ES-I3 (cell line): ENCODE results near the gene SCN4A.

Experiments used
- H3K36me3 ChIP-seq: 2 replicates; pipeline ENCODE4 v1.6.1; 2013; ENCODE audit warnings: mild to moderate bottlenecking, low read length, control low read depth, moderate library complexity; ENCODE audit not compliant: insufficient read depth
- H3K4me1 ChIP-seq: 2 replicates; pipeline ENCODE4 v1.6.1; 2013; ENCODE audit warnings: mild to moderate bottlenecking, control low read depth, low read length; ENCODE audit not compliant: insufficient read depth
- H3K9ac ChIP-seq: 2 replicates; pipeline ENCODE4 v1.6.1; 2013; ENCODE audit warnings: low read depth, mild to moderate bottlenecking, low read length, moderate library complexity
- H3K9me3 ChIP-seq: 2 replicates; pipeline ENCODE4 v1.6.1; 2013; ENCODE audit warnings: mild to moderate bottlenecking, low read length, moderate library complexity; ENCODE audit not compliant: control insufficient read depth, insufficient read depth

Gene SCN4A

DNA sequence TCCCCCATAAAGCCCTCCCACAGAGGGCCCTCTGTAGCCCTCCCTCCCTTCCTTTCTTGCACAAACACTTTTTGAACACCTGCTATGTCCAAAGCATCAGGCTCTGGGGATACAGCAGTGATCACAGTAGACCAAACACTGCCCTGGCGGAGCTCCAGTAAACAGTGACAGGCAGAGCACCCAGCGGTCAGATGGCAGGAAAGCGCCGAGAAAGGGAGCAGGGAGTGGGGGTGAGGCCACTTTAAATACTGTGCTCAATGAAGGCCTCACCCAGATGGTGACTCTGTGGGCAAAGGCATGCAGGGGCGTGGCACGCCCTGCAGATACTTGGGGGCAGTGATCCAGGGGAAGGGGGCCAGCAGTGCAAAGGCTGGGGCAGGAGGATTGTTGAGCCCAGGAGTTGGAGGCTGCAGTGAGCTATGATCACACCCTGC, 33.0 kb upstream of the SCN4A start:
- peaks cover 10% of the 10 kb centered on the region; the same call in 1 of the 2 replicates for H3K4me1 ChIP-seq

GRCh38 chr17:64004903-64005733, 32.4 kb upstream of the SCN4A start:
- H3K4me1 ChIP-seq: peaks cover 10% of the 10 kb centered on the region; the same call in 1 of the 2 replicates
- no peak overlapping the region for H3K9ac ChIP-seq
- H3K36me3 ChIP-seq: no peaks in the 10 kb centered on the region
- H3K9me3 ChIP-seq: no peaks in the 10 kb centered on the region

More for the DNA sequence above, 33.0 kb upstream of the SCN4A start:
- Histone ChIP-seq H3K9ac (no peak overlapping the region), H3K9me3 (no peaks in the 10 kb centered on the region), H3K36me3 (no peaks in the 10 kb centered on the region)

- Histone ChIP-seq H3K36me3 (no peaks in the 10 kb centered on the region), H3K9ac (no peak overlapping the region), H3K4me1 (peaks cover 10% of the 10 kb centered on the region; the same call in 1 of the 2 replicates), H3K9me3 (no peaks in the 10 kb centered on the region)
Observed at GRCh38 chr17:64004218-64004770, 31.6 kb upstream of the SCN4A start.

GRCh38 chr17:64003526-64004121, 30.9 kb upstream of the SCN4A start:
- Histone ChIP-seq H3K4me1 (peaks cover 10% of the 10 kb centered on the region; the same call in 1 of the 2 replicates), H3K9ac (no peak overlapping the region), H3K9me3 (no peaks in the 10 kb centered on the region), H3K36me3 (no peaks in the 10 kb centered on the region)

DNA sequence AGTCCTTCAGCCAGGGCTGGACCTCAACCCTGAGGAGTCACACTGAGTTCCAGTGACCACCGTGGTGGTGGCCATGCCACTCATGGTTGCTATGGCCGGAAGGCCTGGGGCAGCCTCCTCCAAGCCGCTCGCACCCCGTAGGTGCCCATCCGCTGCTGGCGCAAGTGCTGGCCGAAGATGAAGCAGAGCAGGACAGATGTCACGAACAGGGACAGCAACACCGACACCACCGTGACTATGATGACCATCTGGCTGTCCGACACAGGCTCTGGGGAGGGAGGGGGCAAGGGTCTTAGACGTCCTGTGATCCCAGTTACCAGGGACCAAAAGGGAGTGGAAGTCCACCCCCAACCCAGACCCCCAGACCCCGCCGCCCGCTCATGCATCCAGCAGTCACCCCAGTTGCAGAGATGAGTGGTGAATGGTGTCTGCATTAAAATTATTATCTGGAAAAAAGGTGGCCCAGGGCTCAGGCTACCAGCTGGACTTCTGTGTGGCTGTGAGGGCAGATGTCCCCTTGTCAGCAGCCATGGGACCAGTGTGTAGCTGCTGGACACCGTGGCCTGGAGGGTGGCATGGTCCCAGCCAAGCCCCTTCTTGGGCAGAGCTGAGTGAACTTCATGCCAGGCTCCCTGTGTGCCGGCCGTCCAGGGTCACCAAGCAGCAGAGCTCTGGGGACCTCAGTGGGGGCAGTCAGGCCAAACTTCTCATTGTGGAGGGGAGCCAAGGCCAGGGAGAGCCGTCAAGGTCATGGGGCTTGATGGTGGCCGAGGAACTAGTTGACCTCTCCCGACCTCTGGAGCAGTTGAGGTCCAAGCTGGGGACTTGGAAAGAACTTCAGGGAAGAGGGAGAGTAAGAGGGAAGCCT, 30.2 kb upstream of the SCN4A start:
- Histone ChIP-seq H3K4me1 (peaks cover 9% of the 10 kb centered on the region; the same call in 1 of the 2 replicates), H3K9ac (no peak overlapping the region), H3K9me3 (no peaks in the 10 kb centered on the region), H3K36me3 (no peaks in the 10 kb centered on the region)

DNA sequence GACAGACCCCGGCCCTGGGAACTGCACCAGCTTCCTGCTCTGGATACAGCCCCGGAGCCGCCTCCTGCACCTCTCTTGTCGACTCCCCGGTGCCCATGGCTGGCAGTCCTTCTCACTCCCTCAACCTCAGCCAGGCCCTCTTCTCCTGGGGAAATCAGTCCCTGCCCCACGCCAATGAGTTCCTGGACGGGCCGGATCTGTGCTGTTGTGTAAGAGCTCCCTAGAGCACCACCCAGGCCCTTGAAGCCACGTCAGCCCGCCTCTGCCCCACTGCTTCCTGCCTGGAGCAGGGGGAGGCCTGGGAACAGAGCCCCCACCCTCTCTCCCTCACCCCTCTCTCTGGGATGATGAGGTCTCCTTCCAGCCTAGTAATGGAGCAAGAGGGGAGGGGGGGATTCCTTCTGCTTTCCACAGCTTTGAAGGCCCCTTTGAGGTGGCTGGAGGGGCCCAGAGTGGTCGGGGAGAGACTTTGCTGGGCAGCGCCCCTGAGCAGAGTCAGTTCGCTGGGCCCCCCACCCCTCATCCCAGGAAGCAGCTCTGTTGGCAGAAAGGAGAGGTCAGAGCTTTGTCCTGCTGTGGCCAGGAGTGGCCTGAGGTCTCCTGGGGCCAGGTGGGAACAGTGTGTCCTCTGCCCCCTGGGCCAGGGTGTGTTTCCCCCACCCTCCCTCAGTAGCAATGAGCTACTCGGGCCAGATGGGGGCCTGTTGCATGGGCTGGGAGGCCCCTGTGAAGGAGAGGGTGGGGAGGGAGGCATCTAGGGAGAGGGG, 29.2 kb upstream of the SCN4A start:
- Histone ChIP-seq H3K4me1 (peaks cover 5% of the 10 kb centered on the region; the same call in 1 of the 2 replicates), H3K9me3 (no peaks in the 10 kb centered on the region), H3K36me3 (no peaks in the 10 kb centered on the region), H3K9ac (no peak overlapping the region)

DNA sequence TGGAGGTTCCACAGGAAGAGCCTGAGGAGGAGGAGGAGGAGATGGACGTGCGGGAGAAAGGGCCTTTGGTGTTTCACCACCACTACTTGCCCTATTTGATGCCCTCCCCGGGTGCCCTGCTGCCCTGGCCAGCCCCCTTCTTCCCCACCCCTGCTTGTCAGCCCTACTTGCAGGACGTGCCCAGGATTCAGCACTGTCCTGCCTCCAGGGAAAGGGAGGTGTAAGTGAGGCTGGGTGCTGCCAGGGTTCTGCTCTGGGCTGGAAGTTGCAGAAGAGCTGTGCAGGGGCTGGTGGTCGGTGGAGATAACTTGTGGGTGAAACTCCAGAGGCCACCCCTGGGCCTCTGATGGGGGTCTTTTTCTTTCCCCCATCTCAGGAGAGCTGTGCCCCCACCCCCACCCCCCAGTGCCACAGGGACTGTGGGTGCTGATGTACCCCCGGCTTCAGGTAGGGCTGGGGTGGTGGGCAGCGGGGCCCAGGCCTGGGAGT, 28.4 kb upstream of the SCN4A start:
- no peaks in the 10 kb centered on the region for H3K36me3 ChIP-seq
- H3K9me3 ChIP-seq: no peaks in the 10 kb centered on the region
- no peak overlapping the region for H3K9ac ChIP-seq
- H3K4me1 ChIP-seq: peaks cover 5% of the 10 kb centered on the region; the same call in 1 of the 2 replicates

GRCh38 chr17:63999680-64000531, 27.2 kb upstream of the SCN4A start:
- no peaks in the 10 kb centered on the region for H3K36me3 ChIP-seq
- no peaks in the 10 kb centered on the region for H3K4me1 ChIP-seq
- H3K9me3 ChIP-seq: no peaks in the 10 kb centered on the region

DNA sequence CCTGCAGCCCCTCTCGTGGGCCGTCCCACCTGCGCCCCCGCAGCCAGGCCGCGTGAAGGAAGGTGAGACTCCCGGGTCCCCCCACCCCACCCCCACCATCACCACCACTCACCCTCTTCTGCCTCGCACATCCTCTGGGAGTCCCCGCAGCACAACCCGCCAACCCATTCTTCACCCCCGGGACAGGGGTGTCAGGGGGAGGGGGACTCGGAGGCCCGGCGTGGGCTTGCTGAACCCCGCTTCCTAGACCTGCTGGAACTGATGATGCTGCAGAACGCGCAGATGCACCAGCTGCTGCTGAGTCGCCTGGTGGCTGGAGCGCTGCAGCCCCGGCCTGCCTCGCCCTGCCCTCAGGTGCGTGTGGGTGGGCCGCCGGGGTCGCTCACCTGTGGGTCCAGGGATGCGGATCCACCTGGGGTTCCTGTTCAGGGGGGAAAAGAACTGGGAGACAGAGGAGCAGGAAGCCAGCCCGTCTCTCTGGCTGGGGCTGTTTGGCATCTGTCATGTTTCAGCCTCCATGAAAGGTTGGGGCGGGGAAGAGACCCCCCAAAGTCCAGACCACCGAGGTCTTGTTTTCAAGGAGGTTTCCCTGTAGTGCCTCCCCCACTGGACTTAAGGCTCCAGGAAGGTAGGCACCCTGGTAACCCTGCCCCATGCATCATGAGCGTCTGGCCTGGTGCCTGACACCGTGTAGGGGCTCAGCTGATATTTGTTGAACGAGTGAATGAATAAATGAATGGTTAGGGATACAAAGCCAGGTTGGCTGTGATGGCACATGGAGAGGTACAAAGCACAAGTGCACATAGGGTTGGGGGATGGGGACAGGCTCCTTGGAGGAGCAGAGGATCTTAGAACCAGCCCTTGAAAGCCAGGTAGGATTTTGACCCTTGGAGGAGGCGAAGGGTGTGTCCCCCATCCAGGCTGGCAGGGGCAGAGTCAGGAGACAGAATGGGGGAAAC, 26.3 kb upstream of the SCN4A start:
- Histone ChIP-seq H3K9ac (peak overlapping the region; percentile 69; the same call in 1 of the 2 replicates), H3K4me1 (no peaks in the 10 kb centered on the region), H3K9me3 (no peaks in the 10 kb centered on the region), H3K36me3 (no peaks in the 10 kb centered on the region)

More at GRCh38 chr17:63999680-64000531, 27.2 kb upstream of the SCN4A start:
- H3K9ac ChIP-seq: no peak overlapping the region

DNA sequence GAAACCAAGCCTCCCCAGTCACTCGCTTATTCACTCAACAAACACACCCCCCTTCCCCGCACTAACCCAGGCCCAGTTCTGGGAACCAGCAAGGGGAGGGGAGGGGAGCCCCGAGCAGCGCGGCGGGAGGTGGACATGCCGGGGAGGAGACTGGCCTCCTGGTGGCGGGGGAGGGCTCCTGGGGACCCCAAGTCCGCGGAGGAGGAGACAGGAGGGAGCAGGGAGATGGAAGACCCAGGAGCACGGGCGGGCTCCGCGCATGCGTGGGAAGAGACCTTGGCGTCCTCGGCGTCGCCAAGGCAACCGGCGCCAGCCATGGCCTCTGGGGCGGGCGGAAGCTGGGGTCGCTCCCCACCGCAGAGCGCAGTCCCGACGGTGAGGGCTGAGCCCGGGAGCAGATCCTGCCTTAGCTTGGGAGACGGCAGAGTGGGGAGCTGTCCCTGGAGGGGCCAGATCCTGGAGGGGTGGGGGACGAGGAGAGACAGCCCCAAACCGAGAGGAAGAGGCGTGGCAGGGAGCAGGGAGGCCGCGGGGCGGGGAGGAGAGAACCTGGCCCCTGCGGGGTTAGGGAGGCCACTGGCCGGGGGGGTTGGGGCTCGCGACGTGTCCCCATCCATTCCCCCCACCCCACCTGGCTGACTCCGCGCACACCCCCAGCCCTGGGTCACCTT, 25.5 kb upstream of the SCN4A start, which contains the start of gene PRR29:
PRR29 (plus strand) TSS at position 302 of the 671 bp plus-strand sequence; CDS start at position 316, 14 bp downstream.
- H3K9ac ChIP-seq: peak within 1 kb of the TSS; percentile 69; the same call in 1 of the 2 replicates
- no peaks in the 10 kb centered on the region for H3K36me3 ChIP-seq
- H3K4me1 ChIP-seq: no peaks in the 10 kb centered on the region

DNA sequence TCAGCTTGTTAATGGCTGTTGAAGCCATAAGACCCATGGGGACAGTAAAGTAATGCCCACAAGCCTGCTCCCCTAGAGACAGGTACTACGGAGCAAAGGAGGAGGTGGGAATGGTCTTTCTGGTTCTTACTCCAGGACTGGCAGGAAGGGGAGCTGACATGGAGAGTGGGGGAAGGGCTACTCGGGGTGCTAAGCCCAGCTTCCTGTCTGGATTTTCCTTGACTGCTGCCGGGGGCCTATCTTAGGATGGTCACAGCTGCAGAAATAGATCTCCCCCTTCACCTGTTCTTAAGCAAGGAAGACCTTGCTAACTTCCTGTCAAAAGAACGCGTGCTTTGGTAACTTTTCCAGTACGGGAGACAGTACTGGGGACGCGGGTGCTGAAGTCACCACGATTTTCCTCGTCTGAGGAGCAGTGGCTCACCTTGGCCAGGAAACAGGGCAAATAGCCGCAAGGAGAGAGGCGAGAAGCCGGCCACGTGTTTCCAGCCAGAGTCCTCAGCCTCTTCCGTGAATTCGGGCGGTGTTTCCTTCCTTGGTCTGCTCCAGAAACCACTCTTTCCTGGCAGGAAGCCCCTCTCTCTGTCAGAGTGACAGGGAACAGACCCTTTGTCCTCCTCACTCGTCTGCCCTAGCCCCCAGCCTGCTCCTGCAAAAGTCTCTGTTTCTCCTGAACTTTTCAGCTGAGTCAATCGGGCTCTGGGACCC, 24.8 kb upstream of the SCN4A start:
- H3K4me1 ChIP-seq: no peaks in the 10 kb centered on the region
- H3K9me3 ChIP-seq: no peaks in the 10 kb centered on the region
- no peaks in the 10 kb centered on the region for H3K36me3 ChIP-seq
- peak overlapping the region; percentile 69; the same call in 1 of the 2 replicates for H3K9ac ChIP-seq

More for the DNA sequence above, 25.5 kb upstream of the SCN4A start, which contains the start of gene PRR29:
- no peaks in the 10 kb centered on the region for H3K9me3 ChIP-seq
